ENCODE measurements around the gene MCM9.
"Not testable (repeated sequence)": the region's sequence is repeated elsewhere in the genome, so short reads cannot be mapped to it uniquely, and the experiment has no call there.

MCM9 gene

GRCh38 chr6:118774581-118774980 is 160.4 kb downstream of the MCM9 start:
- Histone ChIP-seq H3K36me3 (ENCODE audit: insufficient read depth, low read length) (no peaks in the 10 kb centered on the region), H3K27me3 (ENCODE audit: control insufficient read depth in 1 of 2, insufficient read depth in 2 of 2, low read length in 2 of 2) (no peaks in the 10 kb centered on the region), H3K4me1 (ENCODE audit: insufficient read depth, low read length) (no peaks in the 10 kb centered on the region), H3K4me3 (ENCODE audit: low read depth in 1 of 2, low read length in 2 of 2) (no peak overlapping the region), H3K9me3 (ENCODE audit: low read length) (no peaks in the 10 kb centered on the region), H3K27ac (ENCODE audit: low read depth, low read length) (no peak overlapping the region), H3K9ac (ENCODE audit: low read length) (no peak overlapping the region)

- Histone ChIP-seq H3K27ac (ENCODE audit: low read depth, low read length) (no peak overlapping the region), H3K27me3 (ENCODE audit: control insufficient read depth in 1 of 2, insufficient read depth in 2 of 2, low read length in 2 of 2) (no peaks in the 10 kb centered on the region), H3K4me1 (ENCODE audit: insufficient read depth, low read length) (no peaks in the 10 kb centered on the region), H3K36me3 (ENCODE audit: insufficient read depth, low read length) (no peaks in the 10 kb centered on the region), H3K9ac (ENCODE audit: low read length) (no peak overlapping the region), H3K9me3 (ENCODE audit: low read length) (no peaks in the 10 kb centered on the region), H3K4me3 (ENCODE audit: low read depth in 1 of 2, low read length in 2 of 2) (no peak overlapping the region)
Measured at GRCh38 chr6:118772886-118773285, 162.1 kb downstream of the MCM9 start.

GRCh38 chr6:118771253-118771652 is 163.7 kb downstream of the MCM9 start:
- Histone ChIP-seq H3K36me3 (ENCODE audit: insufficient read depth, low read length) (no peaks in the 10 kb centered on the region), H3K27ac (ENCODE audit: low read depth, low read length) (no peak overlapping the region), H3K9me3 (ENCODE audit: low read length) (no peaks in the 10 kb centered on the region), H3K4me1 (ENCODE audit: insufficient read depth, low read length) (no peaks in the 10 kb centered on the region), H3K9ac (ENCODE audit: low read length) (no peak overlapping the region), H3K4me3 (ENCODE audit: low read depth in 1 of 2, low read length in 2 of 2) (no peak overlapping the region), H3K27me3 (ENCODE audit: control insufficient read depth in 1 of 2, insufficient read depth in 2 of 2, low read length in 2 of 2) (no peaks in the 10 kb centered on the region)

- H3K4me3 ChIP-seq (ENCODE audit: low read depth in 1 of 2, low read length in 2 of 2) = no peak overlapping the region
- H3K9ac ChIP-seq (ENCODE audit: low read length) = no peak overlapping the region
- H3K9me3 ChIP-seq (ENCODE audit: low read length) = no peaks in the 10 kb centered on the region
- H3K27me3 ChIP-seq (ENCODE audit: control insufficient read depth in 1 of 2, insufficient read depth in 2 of 2, low read length in 2 of 2) = no peaks in the 10 kb centered on the region
- no peaks in the 10 kb centered on the region for H3K4me1 ChIP-seq (ENCODE audit: insufficient read depth, low read length)
- H3K27ac ChIP-seq (ENCODE audit: low read depth, low read length) = no peak overlapping the region
- no peaks in the 10 kb centered on the region for H3K36me3 ChIP-seq (ENCODE audit: insufficient read depth, low read length)
Measured at GRCh38 chr6:118770835-118771234, 164.1 kb downstream of the MCM9 start.

- Histone ChIP-seq H3K9ac (ENCODE audit: low read length) (no peak overlapping the region), H3K36me3 (ENCODE audit: insufficient read depth, low read length) (no peaks in the 10 kb centered on the region), H3K9me3 (ENCODE audit: low read length) (no peaks in the 10 kb centered on the region), H3K4me1 (ENCODE audit: insufficient read depth, low read length) (no peaks in the 10 kb centered on the region), H3K27ac (ENCODE audit: low read depth, low read length) (no peak overlapping the region), H3K27me3 (ENCODE audit: control insufficient read depth in 1 of 2, insufficient read depth in 2 of 2, low read length in 2 of 2) (no peaks in the 10 kb centered on the region), H3K4me3 (ENCODE audit: low read depth in 1 of 2, low read length in 2 of 2) (no peak overlapping the region)
Measured at GRCh38 chr6:118770112-118770788, 164.7 kb downstream of the MCM9 start.

- Histone ChIP-seq H3K36me3 (ENCODE audit: insufficient read depth, low read length) (no peaks in the 10 kb centered on the region), H3K27ac (ENCODE audit: low read depth, low read length) (no peak overlapping the region), H3K9me3 (ENCODE audit: low read length) (no peaks in the 10 kb centered on the region), H3K4me3 (ENCODE audit: low read depth in 1 of 2, low read length in 2 of 2) (no peak overlapping the region), H3K4me1 (ENCODE audit: insufficient read depth, low read length) (no peaks in the 10 kb centered on the region), H3K27me3 (ENCODE audit: control insufficient read depth in 1 of 2, insufficient read depth in 2 of 2, low read length in 2 of 2) (no peaks in the 10 kb centered on the region), H3K9ac (ENCODE audit: low read length) (no peak overlapping the region)
Measured at GRCh38 chr6:118768904-118769325, 166.0 kb downstream of the MCM9 start.

GRCh38 chr6:118768441-118768840 is 166.5 kb downstream of the MCM9 start:
- H3K27me3 ChIP-seq (ENCODE audit: control insufficient read depth in 1 of 2, insufficient read depth in 2 of 2, low read length in 2 of 2) = no peaks in the 10 kb centered on the region
- H3K9ac ChIP-seq (ENCODE audit: low read length) = no peak overlapping the region
- H3K27ac ChIP-seq (ENCODE audit: low read depth, low read length) = no peak overlapping the region
- H3K4me1 ChIP-seq (ENCODE audit: insufficient read depth, low read length) = no peaks in the 10 kb centered on the region
- H3K4me3 ChIP-seq (ENCODE audit: low read depth in 1 of 2, low read length in 2 of 2) = no peak overlapping the region
- H3K36me3 ChIP-seq (ENCODE audit: insufficient read depth, low read length) = no peaks in the 10 kb centered on the region
- no peaks in the 10 kb centered on the region for H3K9me3 ChIP-seq (ENCODE audit: low read length)

- H3K36me3 ChIP-seq (ENCODE audit: insufficient read depth, low read length); H3K27me3 ChIP-seq (ENCODE audit: control insufficient read depth in 1 of 2, insufficient read depth in 2 of 2, low read length in 2 of 2); H3K9ac ChIP-seq (ENCODE audit: low read length); H3K4me3 ChIP-seq (ENCODE audit: low read depth in 1 of 2, low read length in 2 of 2); H3K9me3 ChIP-seq (ENCODE audit: low read length); H3K4me1 ChIP-seq (ENCODE audit: insufficient read depth, low read length); H3K27ac ChIP-seq (ENCODE audit: low read depth, low read length): not testable (repeated sequence)
Measured at GRCh38 chr6:118765316-118765715, 169.6 kb downstream of the MCM9 start.

GRCh38 chr6:118764766-118765165 is 170.2 kb downstream of the MCM9 start:
- no peak overlapping the region for H3K27ac ChIP-seq (ENCODE audit: low read depth, low read length)
- no peak overlapping the region for H3K9ac ChIP-seq (ENCODE audit: low read length)
- H3K36me3 ChIP-seq (ENCODE audit: insufficient read depth, low read length) = no peaks in the 10 kb centered on the region
- H3K9me3 ChIP-seq (ENCODE audit: low read length) = no peaks in the 10 kb centered on the region
- H3K27me3 ChIP-seq (ENCODE audit: control insufficient read depth in 1 of 2, insufficient read depth in 2 of 2, low read length in 2 of 2) = no peaks in the 10 kb centered on the region
- H3K4me3 ChIP-seq (ENCODE audit: low read depth in 1 of 2, low read length in 2 of 2) = no peak overlapping the region
- no peaks in the 10 kb centered on the region for H3K4me1 ChIP-seq (ENCODE audit: insufficient read depth, low read length)

Data from muscle layer of colon (tissue), 2 donors.